Adrenal gland (tissue), 12 donors: ENCODE measurements around the gene METTL16. TPM values are rescaled to one million over a fixed set of nuclear protein-coding genes. Genes with fewer than 3 reads are reported as not detected.

Source experiments
- DNase-seq, 7 donors: peaks; one replicate each; pipeline ENCODE4 v3.0.0-alpha.2; 2019 to 2020
- H3K27ac ChIP-seq, 5 donors: fragments of 200-600 bp; sonication (generic) in 4 of 5; 1 replicate in 3 of 5; 2 replicates in 2 of 5; pipeline versions ENCODE4 v1.5.1 to v1.8.0; 2016 to 2020; ENCODE audit warnings: mild to moderate bottlenecking in 1 of 5
- H3K27me3 ChIP-seq: fragments of 200-600 bp; 2 replicates; pipeline ENCODE4 v1.8.0; 2021
- H3K36me3 ChIP-seq, 2 donors: fragments of 200-600 bp; replicated peaks in 1 of 2; 1 replicate in 1 of 2; 2 replicates in 1 of 2; pipeline versions ENCODE4 v1.5.1 to v1.8.0; 2018 to 2022
- H3K4me1 ChIP-seq, 2 donors: fragments of 200-600 bp; replicated peaks in 1 of 2; 1 replicate in 1 of 2; 2 replicates in 1 of 2; pipeline versions ENCODE4 v1.5.1 to v1.8.0; 2018 to 2021
- H3K4me3 ChIP-seq, 4 donors: fragments of 200-600 bp; sonication (generic) in 3 of 4; one replicate each; pipeline ENCODE4 v1.5.1; 2016 to 2018
- H3K9me3 ChIP-seq, 3 donors: fragments of 200-600 bp; sonication (generic) in 1 of 3; replicated peaks in 1 of 3; 1 replicate in 2 of 3; 2 replicates in 1 of 3; pipeline versions ENCODE4 v1.5.1 to v1.8.0; 2016 to 2021
- CTCF ChIP-seq, 6 experiments: fragments of 450-650 bp in 4 of 6; fragments of 200-600 bp in 2 of 6; sonication (generic) in 1 of 6; IDR thresholded peaks; 1 replicate in 5 of 6; 2 replicates in 1 of 6; pipeline versions ENCODE4 v1.5.1 to v1.8.0; 2016 to 2021; ENCODE audit warnings: antibody characterized with exemption in 6 of 6, mild to moderate bottlenecking in 2 of 6, moderate library complexity in 1 of 6
- POLR2A ChIP-seq, 2 donors: fragments of 450-650 bp; IDR thresholded peaks; one replicate each; pipeline ENCODE4 v1.6.1; 2017; ENCODE audit warnings: antibody characterized with exemption in 2 of 2, mild to moderate bottlenecking in 2 of 2, moderate library complexity in 1 of 2
- WGBS, 4 donors: extraction: QIAGEN DNeasy Blood & Tissue Kit in 2 of 4; methylation state at CpG; one replicate each; pipeline versions ENCODE4 v1.1.5 to v1.1.7; 2013 to 2017; 5-methylcytosine and 5-hydroxymethylcytosine counted together
- intact Hi-C, 2 donors: fragments of 100-400 bp; cut with DNase I; formaldehyde crosslinking; loops; one replicate each; pipeline versions ENCODE4 v1.14.1 to v1.15.0; 2022 to 2023
- polyA plus RNA-seq, 3 donors: library from polyadenylated mRNA; stranded (reverse); fragments of 200-250 nt in 2 of 3; fragments of 350-450 nt in 1 of 3; fragmentation: Illumina TruSeq in 1 of 3; extraction: RNeasy Lipid Tissue Mini Kit (QIAGEN cat#74804) in 1 of 3; gene quantifications; one replicate each; pipeline ENCODE4 v1.2.3, GENCODE V29; 2013 to 2014
- total RNA-seq, 9 donors: library from RNA; depleted of rRNA in 4 of 9; stranded (reverse); fragments of >200 nt in 4 of 9; fragments of 120-200 nt in 1 of 9; fragmentation: NEBNext Ultra II Directional in 1 of 9; extraction: Animal tissue kit (Norgen Biotek cat#: 25700) in 1 of 9; gene quantifications; one replicate each; pipeline versions ENCODE4 v1.1.0 to v1.2.4, GENCODE V29; 2013 to 2023
- donor health status: healthy with polysubstance abuse.
- donor health status: Bipolar disorder and iron deficiency.
- donor health status: DM: yes; HTN: yes; CAD: no.
- donor health status: DM: no; HTN: no; CAD: no.
- donor health status: DM: no; HTN: no; CAD: no.
- donor health status: DM: yes; HTN: yes; CAD: no.

Gene METTL16
- total and polyA plus RNA-seq, 12 donors = 15.3 to 94.7 (median 33.2) TPM

- intact Hi-C loops = no loop called here
- 53 to 69% (median 60%) methylated on average over 20 to 28 of the region's 28 CpGs for WGBS, 4 donors
Observed at GRCh38 chr17:2395258-2396181, 116.2 kb downstream of the METTL16 start.

GRCh38 chr17:2394775-2395201 is 116.9 kb downstream of the METTL16 start:
- Histone ChIP-seq H3K4me3 (no peak overlapping the region), H3K4me1 (peaks cover 58 to 77% of the 10 kb centered on the region in 2 donors), H3K36me3 (no peaks in the 10 kb centered on the region), H3K27me3 (no peaks in the 10 kb centered on the region), H3K27ac (peak overlapping the region; percentile 97 to 99 (median 98)), H3K9me3 (no peaks in the 10 kb centered on the region)
- no peak for TF ChIP-seq CTCF (IDR thresholded peaks at IDR 0.05)
- intact Hi-C loops = no loop called here
- DNase-seq = peak in 4 of 7 donors; percentile 40 to 58 (median 42)
- 75 to 82% (median 81%) methylated on average over 2 to 16 of the region's 16 CpGs for WGBS, 4 donors

More at GRCh38 chr17:2395258-2396181, 116.2 kb downstream of the METTL16 start:
- Histone ChIP-seq H3K9me3 (no peaks in the 10 kb centered on the region), H3K27ac (peak overlapping the region; percentile 97 to 99 (median 98)), H3K4me1 (peaks cover 58 to 71% of the 10 kb centered on the region in 2 donors), H3K36me3 (no peaks in the 10 kb centered on the region), H3K27me3 (no peaks in the 10 kb centered on the region), H3K4me3 (peak overlapping the region in 1 of 4 donors; percentile 47)
- TF ChIP-seq POLR2A (IDR thresholded peaks at IDR 0.05) (no peak), CTCF (IDR thresholded peaks at IDR 0.05) (no peak)
- DNase-seq = peak in 6 of 7 donors; percentile 42 to 82 (median 62)

GRCh38 chr17:2393954-2394749 is 117.5 kb downstream of the METTL16 start:
- peak in 3 of 7 donors; percentile 38 to 53 (median 52) for DNase-seq
- intact Hi-C loops = no loop called here

More at GRCh38 chr17:2393954-2394749, 117.5 kb downstream of the METTL16 start:
- peak overlapping the region in 1 of 4 donors; percentile 74 for H3K4me3 ChIP-seq
- H3K9me3 ChIP-seq = no peaks in the 10 kb centered on the region
- TF ChIP-seq POLR2A (IDR thresholded peaks at IDR 0.05) (no peak), CTCF (IDR thresholded peaks at IDR 0.05) (no peak)
- H3K27ac ChIP-seq = peak overlapping the region in 4 of 5 donors; percentile 97 to 99 (median 98)
- WGBS, 4 donors = 19 to 68% (median 21%) methylated on average over 9 to 52 of the region's 53 CpGs
- H3K4me1 ChIP-seq = peaks cover 56 to 76% of the 10 kb centered on the region in 2 donors
- H3K36me3 ChIP-seq = no peaks in the 10 kb centered on the region
- no peaks in the 10 kb centered on the region for H3K27me3 ChIP-seq
